Measurements from ENCODE around the gene TRMT11. TPM values are rescaled to one million over a fixed set of nuclear protein-coding genes. Genes with fewer than 3 reads are reported as not detected.

Gene TRMT11
- total RNA-seq, 4 donors from 2014 or later = 16.1 to 24.9 (median 18.8) TPM

DNA sequence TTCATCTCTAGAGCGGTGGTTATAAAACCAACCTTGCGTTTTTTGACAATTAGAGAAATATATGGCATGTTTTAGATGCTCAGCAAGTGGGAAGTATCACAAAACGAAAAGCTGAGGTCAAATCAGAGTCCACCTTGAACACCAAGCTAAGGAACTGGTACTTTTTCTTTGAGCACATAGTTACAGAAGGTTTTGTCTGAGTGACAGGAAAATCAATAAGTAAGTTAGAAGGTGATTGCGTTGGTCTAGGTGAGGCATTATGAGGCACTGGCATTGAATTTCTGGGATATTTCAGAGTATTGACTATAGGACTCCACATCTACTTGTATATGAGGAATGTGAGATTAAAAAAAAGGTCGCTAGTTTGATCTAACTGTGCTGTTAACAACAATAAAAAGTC lies 30.4 kb upstream of the TRMT11 start:
- TF ChIP-seq EP300 (IDR thresholded peaks at IDR 0.05) (no peak), POLR2AphosphoS5 (IDR thresholded peaks at IDR 0.05) (no peak), POLR2A (IDR thresholded peaks at IDR 0.05; ENCODE audit: low read depth) (no peak)
- TF ChIP-seq, protein P1, sequence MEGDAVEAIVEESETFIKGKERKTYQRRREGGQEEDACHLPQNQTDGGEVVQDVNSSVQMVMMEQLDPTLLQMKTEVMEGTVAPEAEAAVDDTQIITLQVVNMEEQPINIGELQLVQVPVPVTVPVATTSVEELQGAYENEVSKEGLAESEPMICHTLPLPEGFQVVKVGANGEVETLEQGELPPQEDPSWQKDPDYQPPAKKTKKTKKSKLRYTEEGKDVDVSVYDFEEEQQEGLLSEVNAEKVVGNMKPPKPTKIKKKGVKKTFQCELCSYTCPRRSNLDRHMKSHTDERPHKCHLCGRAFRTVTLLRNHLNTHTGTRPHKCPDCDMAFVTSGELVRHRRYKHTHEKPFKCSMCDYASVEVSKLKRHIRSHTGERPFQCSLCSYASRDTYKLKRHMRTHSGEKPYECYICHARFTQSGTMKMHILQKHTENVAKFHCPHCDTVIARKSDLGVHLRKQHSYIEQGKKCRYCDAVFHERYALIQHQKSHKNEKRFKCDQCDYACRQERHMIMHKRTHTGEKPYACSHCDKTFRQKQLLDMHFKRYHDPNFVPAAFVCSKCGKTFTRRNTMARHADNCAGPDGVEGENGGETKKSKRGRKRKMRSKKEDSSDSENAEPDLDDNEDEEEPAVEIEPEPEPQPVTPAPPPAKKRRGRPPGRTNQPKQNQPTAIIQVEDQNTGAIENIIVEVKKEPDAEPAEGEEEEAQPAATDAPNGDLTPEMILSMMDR (IDR thresholded peaks at IDR 0.05) = no peak
- Histone ChIP-seq H3K36me3 (no peaks in the 10 kb centered on the region), H3K9me3 (no peaks in the 10 kb centered on the region), H3K27me3 (peaks cover 0 to 8% (median 0%) of the 10 kb centered on the region in 4 donors), H3K4me1 (peaks cover 10 to 29% (median 26%) of the 10 kb centered on the region in 4 donors), H3K4me3 (peak overlapping the region; percentile 76 to 98 (median 94)), H3K27ac (replicated peaks in 1 of 4) (peak overlapping the region; percentile 89 to 94 (median 93))
- no peak for DNase-seq (ENCODE audit: extremely low spot score)
- intact Hi-C loops (cut with DNase I) = loop anchor here (2.0 to 10.0 kb wide), 2 partner anchors 167 to 651 kb away; partner anchors contain the start of gene HDDC2
- WGBS = 46% methylated on average over 5 of the region's 5 CpGs

DNA sequence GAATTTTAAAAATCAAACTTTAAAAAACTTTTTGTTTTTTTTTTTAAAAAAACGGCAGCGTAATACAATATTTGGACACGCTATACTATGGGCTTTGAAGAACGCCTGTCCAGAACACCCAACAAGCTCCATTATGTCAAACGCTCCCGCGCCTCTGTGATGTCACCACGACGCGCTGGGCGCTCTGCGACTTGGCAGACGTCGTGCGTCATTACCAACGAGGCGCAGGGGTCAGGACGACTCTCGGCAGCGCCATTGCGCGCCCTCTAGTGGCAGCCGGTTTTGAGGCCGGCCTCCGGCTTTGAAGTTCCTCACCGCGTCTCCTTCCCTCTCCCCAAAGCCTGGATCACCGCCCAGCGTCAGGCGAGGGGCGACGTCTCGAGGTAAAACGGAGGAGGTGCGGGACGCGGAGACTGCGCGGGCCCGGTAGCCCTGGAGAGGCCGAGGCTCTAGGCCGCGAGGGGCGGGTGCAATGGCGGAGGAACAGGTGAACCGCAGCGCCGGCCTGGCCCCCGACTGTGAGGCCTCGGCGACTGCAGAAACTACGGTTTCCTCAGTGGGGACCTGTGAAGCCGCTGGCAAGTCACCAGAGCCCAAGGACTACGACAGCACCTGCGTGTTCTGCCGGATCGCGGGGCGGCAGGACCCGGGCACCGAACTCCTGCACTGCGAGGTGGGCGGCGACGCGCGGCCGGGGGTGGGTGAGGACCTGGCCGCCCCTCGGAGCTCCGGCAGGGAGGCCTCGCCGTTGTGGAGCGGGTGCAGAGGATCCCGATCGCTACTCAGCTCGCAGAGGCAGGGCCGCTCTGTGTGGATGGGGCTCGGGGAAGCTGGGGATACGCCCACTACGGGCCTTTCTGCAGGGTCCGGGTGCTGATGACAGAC lies 29.6 kb upstream of the TRMT11 start, which contains the start of gene HINT3:
TSS of gene HINT3 (plus strand) at position 265 of the 885 bp plus-strand sequence. CDS start at position 473, 208 bp downstream.
- H3K36me3 ChIP-seq = peaks cover 0 to 5% (median 0%) of the 10 kb centered on the region in 4 donors
- intact Hi-C loops (cut with DNase I) = loop anchor here (2.0 to 10.0 kb wide), 2 partner anchors 168 to 652 kb away; partner anchors contain the start of gene HDDC2
- under 1% methylated on average over 24 of the region's 82 CpGs for WGBS

DNA sequence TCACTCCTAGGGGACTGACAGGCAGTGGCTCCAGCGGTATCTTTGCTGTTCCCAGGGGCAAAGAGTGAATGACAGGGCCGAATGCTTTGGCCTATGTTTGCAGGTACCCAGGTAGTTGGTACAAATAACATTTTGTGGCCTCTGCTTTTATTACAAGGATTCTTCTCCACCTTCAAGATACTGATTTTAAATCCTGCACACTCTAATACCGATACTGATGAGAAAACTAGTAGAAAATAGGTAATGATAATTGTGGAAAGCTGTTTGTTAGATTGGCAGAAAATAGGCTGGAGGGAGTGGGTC lies 29.0 kb upstream of the TRMT11 start:
- peak overlapping the region; percentile 89 to 94 (median 93) for H3K27ac ChIP-seq (replicated peaks in 1 of 4)
- H3K4me3 ChIP-seq = peak overlapping the region; percentile 76 to 98 (median 94)
- peaks cover 0 to 8% (median 0%) of the 10 kb centered on the region in 4 donors for H3K27me3 ChIP-seq
- no peaks in the 10 kb centered on the region for H3K9me3 ChIP-seq
- peaks cover 0 to 5% (median 0%) of the 10 kb centered on the region in 4 donors for H3K36me3 ChIP-seq
- peaks cover 10 to 33% (median 28%) of the 10 kb centered on the region in 4 donors for H3K4me1 ChIP-seq
- no peak for DNase-seq (ENCODE audit: extremely low spot score)
- intact Hi-C loops (cut with DNase I) = loop anchor here (2.0 to 10.0 kb wide), 2 partner anchors 169 to 653 kb away; partner anchors contain the start of gene HDDC2
- 2% methylated on average over 3 of the region's 3 CpGs for WGBS
- TF ChIP-seq EP300 (IDR thresholded peaks at IDR 0.05) (no peak), POLR2AphosphoS5 (IDR thresholded peaks at IDR 0.05) (no peak)

More for the DNA sequence above, 29.6 kb upstream of the TRMT11 start, which contains the start of gene HINT3:
- H3K9me3 ChIP-seq = no peaks in the 10 kb centered on the region
- H3K4me3 ChIP-seq = peak within 1 kb of the TSS; percentile 76 to 98 (median 94)
- peak within 1 kb of the TSS; percentile 89 to 94 (median 93) for H3K27ac ChIP-seq (replicated peaks in 1 of 4)
- DNase-seq (ENCODE audit: extremely low spot score) = peak; percentile 99
- peak; percentile 91 to 95 for TF ChIP-seq POLR2AphosphoS5 (IDR thresholded peaks at IDR 0.05)
- no peak for TF ChIP-seq EP300 (IDR thresholded peaks at IDR 0.05)
- no peak for TF ChIP-seq POLR2A (IDR thresholded peaks at IDR 0.05; ENCODE audit: low read depth)
- TF ChIP-seq, protein P1 (IDR thresholded peaks at IDR 0.05) = peak; percentile 94 to 95 (median 94)
- H3K4me1 ChIP-seq = peaks cover 10 to 33% (median 28%) of the 10 kb centered on the region in 4 donors
- H3K27me3 ChIP-seq = peaks cover 0 to 8% (median 0%) of the 10 kb centered on the region in 4 donors

DNA sequence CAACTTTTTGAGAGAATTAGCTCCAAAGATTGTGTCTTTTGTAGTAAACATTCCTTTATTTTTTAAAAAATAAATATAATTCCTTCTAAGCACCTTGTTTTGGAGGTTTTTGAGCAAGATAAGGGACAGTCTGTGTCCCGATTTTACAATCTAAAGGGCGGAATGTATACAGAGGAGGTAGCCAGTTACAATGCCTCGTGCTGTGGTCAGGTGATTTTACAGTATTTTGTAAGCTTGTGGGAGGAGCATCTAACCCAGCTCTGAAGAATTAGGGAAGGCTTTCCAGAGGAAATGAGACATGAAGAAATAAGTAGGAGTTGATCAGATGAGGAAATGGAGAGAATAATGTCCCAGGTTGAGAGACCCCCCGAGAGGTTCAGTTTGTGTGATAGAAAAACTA lies 28.5 kb upstream of the TRMT11 start:
- no peak for DNase-seq (ENCODE audit: extremely low spot score)
- Histone ChIP-seq H3K27me3 (peaks cover 0 to 7% (median 0%) of the 10 kb centered on the region in 4 donors), H3K4me3 (peak overlapping the region; percentile 76 to 98 (median 94)), H3K4me1 (peaks cover 10 to 33% (median 28%) of the 10 kb centered on the region in 4 donors), H3K9me3 (no peaks in the 10 kb centered on the region), H3K27ac (replicated peaks in 1 of 4) (peak overlapping the region; percentile 89 to 94 (median 93)), H3K36me3 (peaks cover 0 to 5% (median 0%) of the 10 kb centered on the region in 4 donors)
- WGBS = 38% methylated on average over 4 of the region's 4 CpGs
- intact Hi-C loops (cut with DNase I) = loop anchor here (2.0 to 10.0 kb wide), 2 partner anchors 169 to 653 kb away; partner anchors contain the start of gene HDDC2
- no peak for TF ChIP-seq POLR2AphosphoS5 (IDR thresholded peaks at IDR 0.05)
- no peak for TF ChIP-seq EP300 (IDR thresholded peaks at IDR 0.05)
- TF ChIP-seq POLR2A (IDR thresholded peaks at IDR 0.05; ENCODE audit: low read depth) = no peak
- TF ChIP-seq, protein P1 (IDR thresholded peaks at IDR 0.05) = no peak

DNA sequence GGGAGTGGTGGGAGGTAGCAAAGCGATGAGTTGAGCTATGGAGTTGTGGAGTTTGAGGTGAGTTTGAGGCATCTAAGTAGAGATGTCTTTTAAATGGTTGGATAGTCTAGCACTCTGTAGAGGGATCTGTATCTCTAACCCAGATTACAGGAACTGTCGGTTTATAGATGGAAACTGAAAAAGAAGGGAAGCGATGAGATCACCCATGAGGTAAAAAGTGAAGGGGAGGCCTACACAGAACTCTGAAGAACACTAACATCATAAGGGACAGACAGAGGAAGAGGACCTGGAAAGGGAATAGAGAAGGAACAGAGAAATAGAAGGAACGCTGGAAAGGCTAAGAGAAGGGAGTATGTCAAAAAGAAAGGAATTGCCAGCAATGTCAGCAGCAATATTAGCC lies 27.3 kb upstream of the TRMT11 start:
- Histone ChIP-seq H3K4me3 (no peak overlapping the region), H3K27me3 (no peaks in the 10 kb centered on the region), H3K4me1 (peaks cover 10 to 33% (median 28%) of the 10 kb centered on the region in 4 donors), H3K9me3 (no peaks in the 10 kb centered on the region), H3K36me3 (peaks cover 0 to 5% (median 0%) of the 10 kb centered on the region in 4 donors), H3K27ac (replicated peaks in 1 of 4) (no peak overlapping the region)
- TF ChIP-seq EP300 (IDR thresholded peaks at IDR 0.05) = no peak
- no peak for TF ChIP-seq POLR2AphosphoS5 (IDR thresholded peaks at IDR 0.05)
- no peak for TF ChIP-seq POLR2A (IDR thresholded peaks at IDR 0.05; ENCODE audit: low read depth)
- TF ChIP-seq, protein P1 (IDR thresholded peaks at IDR 0.05) = no peak
- DNase-seq (ENCODE audit: extremely low spot score) = no peak
- 94% methylated on average over 4 of the region's 4 CpGs for WGBS
- intact Hi-C loops (cut with DNase I) = loop anchor here (10.0 kb wide), 1 partner anchor 654 kb away; the partner anchor contains the start of gene HDDC2

Data from esophagus muscularis mucosa (tissue), 4 donors.